HG02623 (cell line): Measurements from ENCODE around the gene NT5E.
"Not testable (repeated sequence)": the region's sequence is repeated elsewhere in the genome, so short reads cannot be mapped to it uniquely, and the experiment has no call there.

ENCODE experiments used
- ATAC-seq: cut with Tn5 transposase; IDR thresholded peaks from one replicate; pipeline ENCODE4 v1.9.1; 2021; ENCODE audit warnings: moderate library complexity; ENCODE audit not compliant: unreplicated experiment

The NT5E gene

GRCh38 chr6:85449818-85450759 lies at the start of gene NT5E:
TSS of gene NT5E (plus strand) at chr6:85450083. CDS start at chr6:85450140, 57 bp downstream.
- ATAC-seq, result peak; percentile 78

- ATAC-seq, result no peak
Observed at GRCh38 chr6:85400331-85400730, 49.6 kb upstream of the NT5E start.

GRCh38 chr6:85401186-85402021 lies 48.5 kb upstream of the NT5E start:
- no peak for ATAC-seq

GRCh38 chr6:85402071-85402470 lies 47.8 kb upstream of the NT5E start:
- ATAC-seq, result no peak

- no peak for ATAC-seq
Observed at GRCh38 chr6:85402922-85403321, 47.0 kb upstream of the NT5E start.

GRCh38 chr6:85403331-85404015 lies 46.4 kb upstream of the NT5E start:
- no peak for ATAC-seq

- not testable (repeated sequence) for ATAC-seq
Observed at GRCh38 chr6:85404016-85404563, 45.8 kb upstream of the NT5E start.

- no peak for ATAC-seq
Observed at GRCh38 chr6:85404564-85405174, 45.2 kb upstream of the NT5E start.

GRCh38 chr6:85405175-85405852 lies 44.6 kb upstream of the NT5E start:
- ATAC-seq, result peak; percentile 52

- no peak for ATAC-seq
Observed at GRCh38 chr6:85405853-85406198, 44.1 kb upstream of the NT5E start.

GRCh38 chr6:85406641-85407075 lies 43.2 kb upstream of the NT5E start:
- no peak for ATAC-seq

- ATAC-seq, result no peak
Observed at GRCh38 chr6:85408039-85408438, 41.8 kb upstream of the NT5E start.

- ATAC-seq, result no peak
Observed at GRCh38 chr6:85412911-85413430, 36.9 kb upstream of the NT5E start.

- ATAC-seq, result no peak
Observed at GRCh38 chr6:85416049-85416448, 33.8 kb upstream of the NT5E start.

- ATAC-seq, result no peak
Observed at GRCh38 chr6:85416766-85417165, 33.1 kb upstream of the NT5E start.

- ATAC-seq, result no peak
Observed at GRCh38 chr6:85417336-85417735, 32.5 kb upstream of the NT5E start.

- no peak for ATAC-seq
Observed at GRCh38 chr6:85418059-85418458, 31.8 kb upstream of the NT5E start.

GRCh38 chr6:85419046-85419759 lies 30.7 kb upstream of the NT5E start:
- ATAC-seq, result peak; percentile 64

GRCh38 chr6:85420551-85420950 lies 29.3 kb upstream of the NT5E start:
- ATAC-seq, result no peak
